Stimulated activated CD8-positive, alpha-beta memory T cell treated with anti-CD3 and anti-CD28 coated beads, Interleukin-2, amount 100 ng/mL, for 48 hours (primary cell): ENCODE results near the gene ADAMTS19.
"Not testable (repeated sequence)": the region's sequence is repeated elsewhere in the genome, so short reads cannot be mapped to it uniquely, and the experiment has no call there.

Experiments
- DNase-seq, 2 donors: peaks; one replicate each; pipeline ENCODE4 v3.0.0-alpha.2; 2020; ENCODE audit warnings: low read depth in 2 of 2

Gene ADAMTS19

GRCh38 chr5:129572060-129572459, 112.0 kb downstream of the ADAMTS19 start:
- DNase-seq: no peak

DNA sequence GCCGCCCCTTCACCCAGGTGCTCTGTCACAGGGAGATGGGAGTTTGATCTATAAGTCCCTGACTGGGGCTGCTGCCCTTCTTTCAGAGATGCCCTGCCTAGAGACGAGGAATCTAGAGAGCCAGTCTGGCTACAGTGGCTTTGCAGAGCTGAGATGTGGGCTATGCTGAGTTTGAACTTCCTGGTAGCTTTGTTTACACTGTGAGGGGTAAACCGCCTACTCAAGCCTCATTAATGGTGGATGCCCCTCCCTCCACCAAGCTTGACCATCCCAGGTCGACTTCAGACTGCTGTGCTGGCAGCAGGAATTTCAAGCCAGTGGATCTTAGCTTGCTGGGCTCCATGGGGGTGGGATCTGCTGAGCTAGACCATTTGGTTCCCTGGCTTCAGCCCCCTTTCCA, 124.4 kb downstream of the ADAMTS19 start:
- not testable (repeated sequence) for DNase-seq

- no peak for DNase-seq
Observed at GRCh38 chr5:129591508-129592160, 131.5 kb downstream of the ADAMTS19 start.

DNA sequence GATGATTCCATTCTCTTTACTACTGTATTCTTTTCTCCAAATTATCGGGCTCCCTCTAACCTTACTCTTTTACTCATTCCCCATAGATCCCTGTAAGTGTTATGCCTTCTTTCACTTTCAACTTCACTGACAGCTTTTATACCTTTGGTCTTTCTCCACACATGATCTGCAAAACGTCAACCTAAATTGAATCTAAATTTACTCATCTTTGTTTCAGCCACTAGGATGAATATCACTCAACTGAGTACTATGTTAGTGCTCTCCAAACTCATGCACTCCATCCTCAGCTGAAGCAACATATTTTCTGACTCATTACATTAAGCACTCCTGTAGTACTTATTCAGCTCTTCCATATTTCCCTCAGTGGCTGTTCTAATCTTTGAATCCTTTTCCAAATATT, 133.4 kb downstream of the ADAMTS19 start:
- DNase-seq: no peak

- DNase-seq: no peak
Observed at GRCh38 chr5:129601576-129601975, 141.5 kb downstream of the ADAMTS19 start.

DNA sequence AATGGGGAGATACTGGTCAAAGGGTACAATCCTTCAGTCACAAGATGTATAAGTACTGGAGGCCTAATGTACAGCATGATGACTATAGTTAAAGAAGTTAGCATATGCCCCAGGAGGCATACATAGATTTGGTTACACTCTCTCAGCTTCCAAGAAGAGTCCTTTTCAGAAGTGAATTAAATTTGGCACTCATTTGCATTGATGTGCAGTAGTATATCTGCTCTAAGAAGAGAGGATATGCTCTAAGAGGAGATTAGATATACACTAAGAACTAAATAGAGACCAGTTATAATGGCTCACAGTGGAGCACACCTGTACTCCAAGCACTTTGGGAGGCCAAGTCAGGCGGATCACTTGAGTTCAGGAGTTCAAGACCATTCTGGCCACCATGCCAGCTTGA, 148.3 kb downstream of the ADAMTS19 start:
- DNase-seq: no peak

DNA sequence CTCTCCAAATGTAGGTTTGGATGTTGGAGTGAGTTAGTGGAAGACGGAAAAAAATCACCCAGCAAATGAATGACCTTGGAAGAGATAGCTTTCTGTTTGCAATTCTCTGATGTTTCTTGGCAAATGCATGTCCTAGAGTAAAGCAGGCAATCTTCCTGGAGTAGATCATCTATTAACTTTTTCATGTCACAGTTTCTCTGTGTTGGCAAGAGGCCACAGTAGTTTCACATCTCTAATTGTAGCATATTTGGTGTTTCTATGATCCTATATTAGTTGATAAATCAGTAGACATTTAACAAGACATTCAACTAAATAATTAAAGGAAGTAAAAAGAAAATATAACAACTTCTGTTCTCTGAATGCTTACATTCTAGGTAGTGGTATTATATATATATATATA, 149.6 kb downstream of the ADAMTS19 start:
- no peak for DNase-seq

DNA sequence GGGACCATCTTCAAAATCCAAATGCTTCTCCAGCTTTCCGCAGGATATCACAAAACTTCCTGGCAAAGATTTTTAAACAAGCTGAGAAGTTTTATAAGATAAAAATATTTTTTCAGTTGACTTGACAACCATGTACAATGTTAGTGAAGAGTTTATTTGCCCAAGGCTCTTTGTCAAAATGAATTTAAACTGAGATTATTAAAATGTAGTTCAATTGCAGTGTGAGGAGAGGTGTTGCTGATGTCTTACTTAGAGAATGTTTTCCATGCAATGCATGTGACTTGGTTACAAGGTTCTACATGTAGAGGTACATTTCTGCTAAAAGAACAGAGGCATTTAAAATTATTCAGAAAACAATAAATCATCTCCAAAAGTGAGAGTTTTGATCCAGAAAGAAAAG, 156.4 kb downstream of the ADAMTS19 start:
- no peak for DNase-seq

DNA sequence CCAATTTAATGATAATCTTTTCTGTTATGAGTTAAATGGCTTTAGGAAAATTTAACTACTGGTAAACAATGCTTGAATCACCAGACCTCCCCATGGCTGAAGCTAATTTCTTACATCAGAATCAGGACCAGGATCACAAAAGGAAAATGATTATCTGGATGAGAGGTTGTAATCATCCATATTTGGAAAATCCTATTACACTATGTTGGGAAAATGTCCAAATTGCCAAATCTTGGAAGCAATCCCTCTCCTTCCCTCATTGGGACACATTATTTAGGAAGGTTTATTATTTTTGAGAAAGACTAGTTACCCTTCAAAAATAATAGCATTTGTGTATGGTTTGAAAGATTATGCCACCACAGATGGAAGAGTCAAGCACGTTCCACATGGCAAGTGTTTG, 157.1 kb downstream of the ADAMTS19 start:
- DNase-seq: no peak

GRCh38 chr5:129619782-129620181, 159.7 kb downstream of the ADAMTS19 start:
- no peak for DNase-seq

DNA sequence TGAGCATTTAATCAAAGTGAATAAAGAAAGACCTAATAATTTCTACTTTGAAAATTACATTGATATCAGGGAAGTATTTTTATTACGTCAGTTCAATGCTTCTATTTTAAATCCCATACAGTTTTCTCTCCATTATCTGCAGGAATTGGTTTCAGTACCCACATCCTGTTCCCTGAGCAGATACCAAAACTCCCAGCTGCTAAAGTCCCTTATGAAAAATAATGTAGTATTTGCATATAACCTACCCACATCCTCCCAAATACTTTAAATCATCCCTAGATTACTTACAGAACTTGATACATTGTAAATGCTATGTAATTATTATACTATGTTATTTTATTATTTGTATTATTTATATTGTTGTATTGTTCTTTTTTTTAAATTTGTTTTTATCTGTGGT, 162.4 kb downstream of the ADAMTS19 start:
- no peak for DNase-seq

GRCh38 chr5:129629575-129629974, 169.5 kb downstream of the ADAMTS19 start:
- no peak for DNase-seq

DNA sequence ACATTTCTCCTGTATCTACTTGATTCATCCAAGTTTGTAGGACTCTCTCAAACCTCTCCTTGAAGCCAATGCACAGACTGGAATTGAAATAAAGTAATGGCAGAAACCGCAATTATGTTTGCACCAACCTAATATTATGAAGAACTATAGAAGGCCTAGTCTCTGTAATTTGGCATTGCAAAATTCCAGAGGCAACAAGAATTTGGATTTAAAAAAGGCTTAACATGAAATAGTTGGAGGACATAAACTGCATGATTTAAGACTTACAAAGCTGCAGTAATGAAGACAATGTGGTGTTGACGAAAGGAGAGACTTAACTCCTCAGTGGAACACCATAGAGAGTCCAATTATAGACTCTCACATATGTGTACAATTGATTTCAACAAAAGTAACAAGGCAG, 170.0 kb downstream of the ADAMTS19 start:
- no peak for DNase-seq

GRCh38 chr5:129631961-129632360, 171.9 kb downstream of the ADAMTS19 start:
- DNase-seq: no peak

GRCh38 chr5:129637501-129637900, 177.4 kb downstream of the ADAMTS19 start:
- DNase-seq: not testable (repeated sequence)

DNA sequence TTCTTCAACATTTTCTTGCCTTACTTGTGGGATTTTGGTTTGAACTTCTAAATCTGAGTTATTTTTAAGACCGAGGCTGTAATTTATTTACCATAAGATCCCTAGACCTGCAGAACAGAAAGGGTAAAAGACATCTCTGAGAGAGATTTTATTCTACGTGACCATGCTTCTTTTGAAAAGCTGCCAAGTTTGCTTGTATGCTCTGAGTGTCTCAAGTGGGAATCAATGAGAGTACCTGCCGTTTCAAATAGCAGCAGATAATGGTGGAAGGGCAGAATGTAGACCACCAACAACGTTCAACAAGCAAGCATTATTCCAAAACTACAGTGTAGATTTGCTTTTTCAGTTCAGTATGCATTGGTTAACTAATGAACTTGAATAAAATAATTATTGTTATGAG, 179.2 kb downstream of the ADAMTS19 start:
- DNase-seq: no peak

DNA sequence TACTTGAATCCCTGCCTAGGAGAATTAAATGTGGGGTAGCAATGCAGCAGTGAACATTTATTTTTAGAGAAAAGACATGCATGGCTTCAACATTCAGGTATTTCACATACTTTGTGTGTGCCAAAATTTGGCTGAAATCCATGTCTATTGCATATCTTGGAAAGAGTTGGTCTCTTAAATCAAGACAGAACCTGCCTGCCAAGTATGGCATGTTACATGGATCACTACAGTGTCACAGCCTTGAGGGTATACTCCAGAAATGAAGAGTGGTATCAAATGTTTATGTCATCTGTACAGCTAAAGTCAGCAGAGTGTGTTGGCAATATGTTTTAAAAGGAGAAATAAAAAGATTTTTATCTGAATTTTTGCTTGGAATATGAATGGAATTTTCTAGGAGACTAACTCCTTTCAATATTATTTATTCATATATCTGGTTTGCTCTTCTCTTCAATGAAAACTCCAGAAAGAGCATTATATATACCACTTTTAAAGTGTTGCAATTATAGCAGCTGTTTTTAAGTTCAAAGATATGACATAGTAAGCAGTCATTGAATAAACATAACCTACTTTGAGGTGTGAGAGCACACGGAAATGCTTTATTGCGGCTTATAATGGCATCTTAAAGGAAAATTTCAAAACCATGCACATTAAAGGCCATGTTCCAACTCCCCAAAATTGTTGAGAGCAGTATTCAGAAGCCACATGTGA, 192.4 kb downstream of the ADAMTS19 start:
- no peak for DNase-seq

- no peak for DNase-seq
Observed at GRCh38 chr5:129653057-129653375, 192.9 kb downstream of the ADAMTS19 start.

GRCh38 chr5:129653442-129653841, 193.3 kb downstream of the ADAMTS19 start:
- no peak for DNase-seq

GRCh38 chr5:129656952-129657351, 196.9 kb downstream of the ADAMTS19 start:
- no peak for DNase-seq

- DNase-seq: no peak
Observed at GRCh38 chr5:129658801-129659200, 198.7 kb downstream of the ADAMTS19 start.

GRCh38 chr5:129661366-129662035, 201.4 kb downstream of the ADAMTS19 start:
- DNase-seq: no peak

DNA sequence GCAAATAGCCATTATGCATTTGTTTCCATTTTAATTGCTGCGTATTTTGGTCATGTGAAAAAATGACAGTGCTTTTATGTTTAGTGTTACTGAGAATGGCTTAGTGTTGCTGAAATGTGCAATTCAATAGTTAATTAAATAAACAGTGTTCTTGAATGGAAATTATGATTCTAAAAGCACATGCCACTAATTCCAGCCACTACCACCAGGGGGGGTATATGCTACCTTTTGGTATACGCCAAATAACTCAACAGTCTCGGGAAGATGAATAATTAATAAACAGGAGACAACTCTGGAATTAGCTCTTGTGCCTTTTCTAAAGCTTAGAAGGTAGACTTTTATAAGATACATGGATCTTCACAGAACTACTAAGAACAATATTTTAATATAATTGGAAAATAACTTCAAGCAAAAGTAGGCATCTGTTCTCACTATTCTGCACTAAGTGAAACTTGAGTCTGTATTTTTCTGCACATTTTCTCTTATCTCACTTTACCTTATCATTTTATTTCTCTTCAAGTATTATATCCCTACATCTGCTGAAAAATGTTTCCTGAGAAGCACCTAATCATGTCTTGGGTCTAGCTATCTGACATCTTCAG, 204.3 kb downstream of the ADAMTS19 start:
- peak; percentile 6 to 28 for DNase-seq
